Activated CD4-positive, alpha-beta T cell treated with anti-CD3 and anti-CD28 coated beads for 36 hours (primary cell): Measurements from ENCODE around the gene LOXL3. TPM values are rescaled to one million over a fixed set of nuclear protein-coding genes. Genes with fewer than 3 reads are reported as not detected.
"Not testable (repeated sequence)": the region's sequence is repeated elsewhere in the genome, so short reads cannot be mapped to it uniquely, and the experiment has no call there.

Experiments
- ATAC-seq: fragments of 200-7000 bp; cut with Tn5 transposase; one replicate; pipeline ENCODE4 v1.10.0; 2021; ENCODE audit warnings: mild to moderate bottlenecking, moderate library complexity
- CTCF ChIA-PET: fragments of 350-600 bp; sonication (Branson Sonifier 250); formaldehyde crosslinking; loops from one replicate; lab custom pipeline; 2021; ENCODE audit warnings: antibody characterized with exemption; lab: Charles Lee
- POLR2A ChIA-PET: fragments of 350-600 bp; sonication (Branson Sonifier 250); formaldehyde crosslinking; loops from one replicate; lab custom pipeline; 2021; ENCODE audit warnings: antibody characterized with exemption, inconsistent platforms; lab: Charles Lee
- DNase-seq: peaks from one replicate; pipeline ENCODE4 v3.0.0-alpha.2; 2020
- H3K27ac Mint-ChIP-seq: one replicate; pipeline ENCODE4 v1.8.0; 2021; ENCODE audit warnings: mixed read lengths
- H3K27me3 Mint-ChIP-seq: one replicate; pipeline ENCODE4 v1.8.0; 2021; ENCODE audit warnings: mixed read lengths
- H3K36me3 Mint-ChIP-seq: one replicate; pipeline ENCODE4 v1.8.0; 2021; ENCODE audit warnings: low read depth, mixed read lengths
- H3K4me1 Mint-ChIP-seq: one replicate; pipeline ENCODE4 v1.8.0; 2021; ENCODE audit warnings: mixed read lengths
- H3K4me3 Mint-ChIP-seq: one replicate; pipeline ENCODE4 v1.8.0; 2021; ENCODE audit warnings: mild to moderate bottlenecking, moderate library complexity, mixed read lengths
- H3K9me3 Mint-ChIP-seq: one replicate; pipeline ENCODE4 v1.8.0; 2021; ENCODE audit warnings: low read depth, mixed read lengths
- intact Hi-C, 2 experiments: fragments of 100-400 bp; cut with DNase I in 1 of 2; cut with micrococcal nuclease in 1 of 2; formaldehyde crosslinking; loops; one replicate each; pipeline versions ENCODE4 v1.14.2 to v1.15.1; 2022 to 2024; cut with DNase I, micrococcal nuclease
- total RNA-seq, 2 experiments: library from RNA; stranded (reverse); gene quantifications; one replicate each; pipeline ENCODE4 v1.2.3, GENCODE V29; 2021

LOXL3 gene
- total RNA-seq, 2 experiments from 2014 or later, result 0.86 to 0.96 TPM

GRCh38 chr2:74572178-74572925 lies 18.6 kb upstream of the LOXL3 start:
- Mint-ChIP-seq H3K36me3 (no peaks in the 10 kb centered on the region), H3K4me1 (peaks cover 37% of the 10 kb centered on the region), H3K27ac (no peak overlapping the region), H3K4me3 (no peak overlapping the region), H3K27me3 (peaks cover 5% of the 10 kb centered on the region), H3K9me3 (no peaks in the 10 kb centered on the region)
- DNase-seq (no peak), ATAC-seq (no peak)
- intact Hi-C loops, result no loop called here
- ChIA-PET POLR2A (no interaction called here), CTCF (interaction anchor here (0.6 to 0.7 kb wide), 2 partner anchors 12 to 18 kb away, joined by 3 to 4 read pairs; no protein-coding TSS in a partner anchor)

GRCh38 chr2:74571058-74571457 lies 17.3 kb upstream of the LOXL3 start:
- Mint-ChIP-seq H3K27ac (no peak overlapping the region), H3K36me3 (no peaks in the 10 kb centered on the region), H3K4me1 (peaks cover 44% of the 10 kb centered on the region), H3K4me3 (no peak overlapping the region), H3K27me3 (peaks cover 5% of the 10 kb centered on the region), H3K9me3 (no peaks in the 10 kb centered on the region)
- ATAC-seq (peak; percentile 84), DNase-seq (peak; percentile 51)
- intact Hi-C loops, result loop anchor here (1.0 to 2.0 kb wide), 3 partner anchors 14 to 17 kb away; partner anchors contain the start of gene DOK1 (in 2 of the 2)
- ChIA-PET POLR2A (interaction anchor here (0.7 kb wide), 1 partner anchor 20 kb away, joined by 3 read pairs; no protein-coding TSS in a partner anchor), CTCF (interaction anchor here (0.9 to 1.7 kb wide), 2 partner anchors 9 to 21 kb away, joined by 3 read pairs; no protein-coding TSS in a partner anchor)

GRCh38 chr2:74569686-74570085 lies 15.9 kb upstream of the LOXL3 start:
- ChIA-PET CTCF (interaction anchor here (0.7 to 1.7 kb wide), 3 partner anchors 10 to 76 kb away, joined by 3 to 4 read pairs (median 3); no protein-coding TSS in a partner anchor), POLR2A (no interaction called here)
- Mint-ChIP-seq H3K4me1 (peaks cover 47% of the 10 kb centered on the region), H3K27me3 (peaks cover 7% of the 10 kb centered on the region), H3K9me3 (no peaks in the 10 kb centered on the region), H3K27ac (no peak overlapping the region), H3K4me3 (no peak overlapping the region), H3K36me3 (no peaks in the 10 kb centered on the region)
- ATAC-seq (no peak), DNase-seq (no peak)
- intact Hi-C loops, result loop anchor here (2.0 kb wide), 2 partner anchors 15 kb away; partner anchors contain the start of gene DOK1 (in 1 of the 2)

GRCh38 chr2:74567881-74568280 lies 14.1 kb upstream of the LOXL3 start:
- Mint-ChIP-seq H3K4me1 (peaks cover 34% of the 10 kb centered on the region), H3K9me3 (no peaks in the 10 kb centered on the region), H3K27ac (no peak overlapping the region), H3K27me3 (peaks cover 18% of the 10 kb centered on the region), H3K36me3 (no peaks in the 10 kb centered on the region), H3K4me3 (no peak overlapping the region)
- intact Hi-C loops, result no loop called here
- ATAC-seq, result no peak
- no peak for DNase-seq
- CTCF ChIA-PET, result interaction anchor here (0.9 to 3.3 kb wide), 4 partner anchors 9 to 64 kb away, joined by 3 to 8 read pairs (median 6); no protein-coding TSS in a partner anchor
- POLR2A ChIA-PET, result no interaction called here

- ATAC-seq (peak; percentile 65), DNase-seq (no peak)
- peak overlapping the region; percentile 78 for H3K27ac Mint-ChIP-seq
- intact Hi-C loops, result no loop called here
- ChIA-PET CTCF (interaction anchor here (0.6 to 3.3 kb wide), 8 partner anchors 9 to 286 kb away, joined by 3 to 10 read pairs (median 4); no protein-coding TSS in a partner anchor), POLR2A (interaction anchor here (0.6 to 1.3 kb wide), 5 partner anchors 9 to 69 kb away, joined by 3 to 5 read pairs (median 3); no protein-coding TSS in a partner anchor)
- H3K4me3 Mint-ChIP-seq, result no peak overlapping the region
- no peaks in the 10 kb centered on the region for H3K9me3 Mint-ChIP-seq
- H3K4me1 Mint-ChIP-seq, result peaks cover 32% of the 10 kb centered on the region
- H3K27me3 Mint-ChIP-seq, result peaks cover 25% of the 10 kb centered on the region
- no peaks in the 10 kb centered on the region for H3K36me3 Mint-ChIP-seq
Measured at GRCh38 chr2:74566754-74567085, 13.0 kb upstream of the LOXL3 start.

- H3K4me1 Mint-ChIP-seq, result peaks cover 32% of the 10 kb centered on the region
- ChIA-PET POLR2A (interaction anchor here (0.6 to 1.3 kb wide), 4 partner anchors 8 to 33 kb away, joined by 3 to 5 read pairs (median 3); no protein-coding TSS in a partner anchor), CTCF (interaction anchor here (0.6 to 3.3 kb wide), 8 partner anchors 9 to 286 kb away, joined by 3 to 10 read pairs (median 4); no protein-coding TSS in a partner anchor)
- peaks cover 29% of the 10 kb centered on the region for H3K27me3 Mint-ChIP-seq
- intact Hi-C loops, result no loop called here
- ATAC-seq (peak; percentile 40), DNase-seq (peak; percentile 27)
- H3K36me3 Mint-ChIP-seq, result no peaks in the 10 kb centered on the region
- H3K4me3 Mint-ChIP-seq, result no peak overlapping the region
- H3K27ac Mint-ChIP-seq, result peak overlapping the region; percentile 78
- no peaks in the 10 kb centered on the region for H3K9me3 Mint-ChIP-seq
Measured at GRCh38 chr2:74566076-74566753, 12.5 kb upstream of the LOXL3 start.

GRCh38 chr2:74564222-74564621 lies 10.5 kb upstream of the LOXL3 start:
- Mint-ChIP-seq H3K9me3 (no peaks in the 10 kb centered on the region), H3K4me1 (peaks cover 33% of the 10 kb centered on the region), H3K27me3 (peaks cover 39% of the 10 kb centered on the region), H3K27ac (no peak overlapping the region), H3K36me3 (no peaks in the 10 kb centered on the region), H3K4me3 (no peak overlapping the region)
- POLR2A ChIA-PET, result no interaction called here
- intact Hi-C loops, result no loop called here
- no peak for DNase-seq
- ATAC-seq, result no peak
- CTCF ChIA-PET, result interaction anchor here (0.7 kb wide), 1 partner anchor 82 kb away, joined by 3 read pairs; the partner anchor contains the start of genes CCDC142 and TTC31

- ChIA-PET POLR2A (no interaction called here), CTCF (no interaction called here)
- intact Hi-C loops, result loop anchor here in 1 of 2 experiments (2.0 kb wide), 1 partner anchor 19 kb away; no protein-coding TSS in a partner anchor
- H3K27me3 Mint-ChIP-seq, result peaks cover 34% of the 10 kb centered on the region
- no peaks in the 10 kb centered on the region for H3K9me3 Mint-ChIP-seq
- peaks cover 19% of the 10 kb centered on the region for H3K4me1 Mint-ChIP-seq
- DNase-seq (no peak), ATAC-seq (no peak)
- H3K4me3 Mint-ChIP-seq, result no peak overlapping the region
- no peaks in the 10 kb centered on the region for H3K36me3 Mint-ChIP-seq
- no peak overlapping the region for H3K27ac Mint-ChIP-seq
Measured at GRCh38 chr2:74562126-74562775, 8.5 kb upstream of the LOXL3 start.

GRCh38 chr2:74561022-74561421 lies 7.3 kb upstream of the LOXL3 start:
- H3K27ac Mint-ChIP-seq, ATAC-seq, intact Hi-C loops, POLR2A ChIA-PET, H3K9me3 Mint-ChIP-seq, H3K36me3 Mint-ChIP-seq, H3K4me3 Mint-ChIP-seq, DNase-seq, CTCF ChIA-PET: not testable (repeated sequence)
- H3K27me3 Mint-ChIP-seq, result peaks cover 34% of the 10 kb centered on the region
- peaks cover 14% of the 10 kb centered on the region for H3K4me1 Mint-ChIP-seq

GRCh38 chr2:74560591-74560990 lies 6.8 kb upstream of the LOXL3 start:
- H3K4me3 Mint-ChIP-seq, result no peak overlapping the region
- CTCF ChIA-PET, result interaction anchor here (0.6 kb wide), 1 partner anchor 11 kb away, joined by 4 read pairs; no protein-coding TSS in a partner anchor

GRCh38 chr2:74559912-74560311 lies 6.2 kb upstream of the LOXL3 start:
- H3K4me1 Mint-ChIP-seq, result peaks cover 11% of the 10 kb centered on the region
- H3K27me3 Mint-ChIP-seq, result peaks cover 32% of the 10 kb centered on the region
- CTCF ChIA-PET, result interaction anchor here (0.5 kb wide), 1 partner anchor 691 kb away, joined by 3 read pairs; no protein-coding TSS in a partner anchor
- ATAC-seq (no peak), DNase-seq (no peak)
- intact Hi-C loops, result no loop called here
- H3K36me3 Mint-ChIP-seq, result peaks cover 3% of the 10 kb centered on the region
- H3K4me3 Mint-ChIP-seq, result no peak overlapping the region
- H3K27ac Mint-ChIP-seq, result no peak overlapping the region
- no peaks in the 10 kb centered on the region for H3K9me3 Mint-ChIP-seq
- POLR2A ChIA-PET, result no interaction called here

More at GRCh38 chr2:74560591-74560990, 6.8 kb upstream of the LOXL3 start:
- Mint-ChIP-seq H3K27me3 (peaks cover 32% of the 10 kb centered on the region), H3K9me3 (no peaks in the 10 kb centered on the region), H3K27ac (no peak overlapping the region), H3K36me3 (peaks cover 3% of the 10 kb centered on the region), H3K4me1 (peaks cover 11% of the 10 kb centered on the region)
- intact Hi-C loops, result no loop called here
- ATAC-seq, result no peak
- DNase-seq, result no peak
- POLR2A ChIA-PET, result no interaction called here
